GM21390 (cell line): ENCODE measurements around the gene PHAF1.
A peak's percentile ranks its signal among the peaks of the same experiment; 100 is the strongest.

Experiments used
- ATAC-seq: cut with Tn5 transposase; IDR thresholded peaks from one replicate; pipeline ENCODE4 v1.9.1; 2021; ENCODE audit not compliant: unreplicated experiment

PHAF1 gene

DNA sequence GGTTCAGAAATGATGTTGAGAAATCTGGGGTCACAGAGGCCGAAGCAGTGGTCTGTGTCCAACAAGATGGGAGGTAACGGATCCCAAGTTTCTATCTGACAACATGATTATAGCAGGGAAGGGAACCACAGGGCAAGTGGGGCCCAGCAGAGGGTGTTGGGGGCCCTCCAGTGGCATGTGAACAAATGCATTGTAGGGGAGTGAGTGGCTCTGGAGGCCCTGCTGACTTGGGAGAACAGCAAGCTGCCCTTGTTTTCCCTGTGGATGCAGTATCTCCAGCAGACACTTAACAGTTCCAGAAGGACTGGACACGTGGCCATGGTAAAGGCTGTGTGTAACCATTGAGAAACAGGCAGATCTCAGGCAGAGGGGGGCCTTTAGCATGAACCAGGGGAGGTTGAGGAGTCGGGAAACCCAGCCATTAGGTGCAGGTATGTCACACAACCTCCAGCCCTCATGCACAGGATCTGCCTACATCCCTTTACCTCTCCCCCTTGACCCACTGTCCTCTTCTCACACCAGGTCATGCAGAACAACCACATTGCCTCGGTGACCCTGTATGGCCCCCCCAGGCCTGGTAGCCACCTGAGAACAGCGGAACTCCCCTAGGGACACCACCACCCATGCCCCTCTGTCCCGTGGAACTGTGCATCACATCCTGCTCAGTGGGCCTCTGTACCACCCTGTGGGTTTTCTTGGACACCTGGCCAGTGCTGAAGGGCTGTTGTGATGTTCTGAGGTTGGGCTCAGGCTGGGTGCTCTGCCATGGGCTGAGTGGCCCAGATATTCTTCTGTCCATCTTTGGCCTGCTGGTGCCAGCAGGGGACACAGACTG lies 37.0 kb downstream of the PHAF1 start:
- no peak for ATAC-seq

DNA sequence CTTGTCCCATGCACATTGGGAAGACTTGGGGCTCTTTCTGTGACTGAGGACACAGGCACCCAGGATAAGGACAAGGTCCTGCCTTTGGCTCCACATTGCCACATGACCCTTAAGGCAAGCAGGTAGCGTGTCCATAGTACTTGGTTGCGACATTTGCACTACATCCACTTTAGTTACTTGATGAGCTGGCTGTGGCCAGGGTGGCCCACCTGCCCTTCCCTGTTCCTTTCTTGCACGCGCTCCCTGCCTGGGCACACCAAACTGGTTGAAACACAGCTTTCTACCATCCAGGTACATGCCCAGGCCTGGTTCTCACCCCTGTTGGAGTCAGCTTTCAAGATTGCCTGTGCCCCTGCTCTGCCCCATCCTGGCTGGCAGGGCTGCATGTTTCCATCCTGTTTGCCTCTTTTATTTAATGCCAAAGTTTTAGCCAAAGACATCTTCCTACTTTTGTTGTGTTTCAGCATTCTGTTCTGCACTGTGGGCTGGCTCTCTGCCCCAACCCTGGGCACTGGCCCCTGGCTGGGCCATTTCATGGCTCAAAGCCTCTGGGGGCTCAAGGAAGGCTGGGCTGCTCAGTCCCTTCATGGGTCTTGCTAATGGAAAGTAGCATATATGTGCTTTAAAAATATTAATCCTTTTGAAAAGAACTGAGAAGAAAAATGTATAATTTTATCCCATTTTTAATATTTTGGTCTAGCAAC lies 37.8 kb downstream of the PHAF1 start:
- no peak for ATAC-seq

DNA sequence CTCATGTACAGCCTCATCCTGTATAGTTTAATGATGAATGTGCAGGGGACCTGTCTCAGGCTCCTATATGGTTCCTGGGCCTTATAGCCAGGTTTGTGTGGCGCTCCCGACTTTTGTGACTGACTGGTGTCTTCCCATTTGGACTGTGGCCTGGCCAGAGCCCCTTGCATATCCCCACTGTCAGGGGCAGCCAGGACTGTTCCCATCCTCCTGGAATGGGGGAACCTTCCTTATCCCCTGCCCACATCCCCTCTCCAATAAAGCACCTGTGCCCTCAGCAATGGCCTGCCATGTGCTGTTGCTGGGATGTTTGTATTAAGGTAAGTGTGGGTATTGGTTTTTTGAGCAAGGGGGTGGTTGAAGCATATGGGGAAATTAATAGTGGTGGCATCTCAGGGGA lies 38.5 kb downstream of the PHAF1 start:
- ATAC-seq: no peak

DNA sequence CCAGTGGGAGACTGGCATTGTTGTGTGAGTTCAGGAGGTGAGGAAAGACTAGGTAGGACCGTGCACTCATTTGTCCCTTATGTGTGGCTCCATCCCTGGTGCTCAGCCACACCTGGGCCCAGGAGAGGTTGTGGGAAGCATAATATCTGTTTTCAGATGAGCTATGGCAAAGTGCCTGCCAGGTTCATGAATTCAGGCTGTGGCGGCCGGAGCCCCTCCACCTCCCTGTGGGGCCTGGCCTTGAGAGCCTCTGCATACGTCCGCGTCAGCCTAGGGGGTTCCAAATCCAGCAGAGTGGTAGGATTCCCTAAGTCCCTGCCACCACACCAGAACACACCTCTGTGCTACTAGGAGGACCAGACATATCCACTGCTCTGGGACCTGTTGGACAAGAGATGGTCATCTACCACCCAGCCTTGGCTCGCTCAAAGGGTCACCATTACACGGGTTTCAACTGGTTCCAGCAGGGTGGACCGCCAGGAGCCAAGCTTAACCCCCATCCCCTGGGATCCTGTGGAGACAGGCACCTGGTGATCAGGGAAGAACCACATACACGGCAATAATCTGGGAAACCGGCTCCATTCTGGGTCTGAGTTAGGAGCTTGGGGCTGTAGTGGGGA lies 39.0 kb downstream of the PHAF1 start:
- no peak for ATAC-seq

DNA sequence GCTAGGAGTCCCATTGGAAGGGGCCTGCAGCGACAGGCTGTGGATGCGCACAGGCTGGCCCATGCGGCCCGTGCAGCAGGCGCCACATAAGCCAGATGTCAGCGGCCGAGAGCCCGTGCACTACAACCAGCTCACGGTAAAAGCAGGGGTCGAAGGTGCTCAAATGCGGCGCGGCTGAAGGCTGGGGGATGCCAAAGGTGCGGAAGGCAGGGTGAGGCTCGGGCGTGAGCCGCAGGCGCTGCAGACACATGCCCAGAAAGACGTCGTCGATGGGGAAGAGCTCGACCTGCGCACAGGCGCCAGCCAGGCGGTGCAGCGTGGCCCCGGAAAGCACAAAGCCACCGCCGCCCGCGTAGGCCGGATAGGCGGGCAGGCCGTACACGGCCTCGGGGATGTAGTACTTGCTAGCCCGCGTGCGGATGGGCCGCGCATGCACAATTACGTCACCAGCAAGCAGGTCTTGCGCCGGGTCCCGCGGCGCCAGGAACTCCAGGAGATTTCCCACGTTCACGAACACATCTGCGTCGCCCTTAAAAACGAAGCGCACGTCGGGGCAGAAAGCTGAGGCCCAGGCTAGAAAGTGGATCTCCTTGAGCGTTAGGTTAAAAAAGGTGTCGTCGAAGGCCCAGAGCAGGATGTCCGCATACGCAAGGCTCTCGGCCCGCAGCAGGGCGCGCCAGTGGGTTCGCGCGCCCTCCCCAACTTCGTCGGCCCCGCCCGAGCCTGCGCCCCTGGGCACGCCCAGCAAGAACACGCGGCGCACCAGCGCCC lies 39.7 kb downstream of the PHAF1 start:
- ATAC-seq: no peak

DNA sequence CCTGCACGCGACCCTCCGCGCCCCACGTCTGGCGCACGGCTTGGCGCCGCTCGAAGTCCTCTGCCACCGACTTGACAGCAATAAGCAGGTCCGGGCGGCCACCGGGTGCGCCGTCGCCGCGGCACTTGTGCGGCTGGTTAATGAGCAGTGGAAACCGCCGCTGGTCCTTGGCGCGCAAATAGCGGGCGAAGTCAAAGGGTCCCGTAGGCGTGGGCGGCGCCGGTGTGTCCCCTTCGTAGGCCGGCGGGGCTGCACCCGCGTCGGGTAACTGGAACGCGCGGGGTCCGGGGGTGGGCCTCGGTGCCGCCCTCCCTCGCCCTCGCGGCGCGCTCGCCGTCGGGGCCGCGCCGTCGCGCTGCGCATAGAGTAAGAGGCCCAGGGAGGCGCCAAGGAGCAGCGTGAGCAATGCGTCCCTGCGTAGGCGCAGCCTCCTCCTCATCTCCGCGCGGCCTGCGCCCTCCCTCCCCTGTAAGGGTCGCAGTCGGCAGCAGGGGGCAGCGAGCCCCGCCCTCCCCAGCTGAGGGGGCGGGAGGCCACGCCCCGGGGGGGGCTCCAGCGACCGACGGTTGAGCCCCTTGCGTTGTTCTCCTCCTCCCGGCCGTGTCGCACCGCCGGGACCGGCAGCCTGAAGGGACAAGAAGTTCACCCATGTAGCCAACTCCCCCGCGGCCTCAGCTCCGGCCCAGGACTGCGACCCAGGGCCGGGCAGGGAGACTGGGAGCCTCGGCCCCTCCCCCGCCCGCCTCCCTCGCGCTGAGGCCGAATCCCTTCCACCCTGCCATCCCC lies 40.5 kb downstream of the PHAF1 start:
- ATAC-seq: peak; percentile 24

DNA sequence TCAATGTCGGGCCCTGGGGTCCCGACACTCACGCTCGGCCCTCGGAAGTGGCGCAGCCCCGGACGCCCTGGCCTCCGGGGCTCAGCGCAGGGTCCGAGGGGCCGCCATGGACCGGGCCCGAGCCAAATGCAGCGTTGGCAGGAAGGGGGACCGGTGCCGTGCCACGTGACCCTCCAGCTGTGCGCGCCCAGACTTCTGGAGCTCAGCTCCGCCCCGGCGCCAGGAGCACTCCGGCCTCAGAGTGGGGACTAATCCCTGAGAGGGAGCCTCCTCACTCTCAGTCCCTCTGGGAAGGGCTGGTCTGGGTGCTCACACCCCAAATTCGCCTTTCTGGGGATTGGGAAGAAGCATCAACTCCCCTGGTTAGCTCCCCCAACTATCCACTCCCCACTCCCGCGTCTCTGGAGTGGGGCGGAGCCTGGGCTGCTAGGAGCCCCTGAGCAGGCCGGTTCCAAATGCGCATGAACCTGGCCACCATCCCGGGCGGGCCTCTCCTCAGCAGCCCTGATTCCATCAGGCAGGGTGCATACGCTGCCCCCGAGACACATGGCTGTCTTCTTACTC lies 41.2 kb downstream of the PHAF1 start, which contains the start of gene B3GNT9:
TSS of gene B3GNT9 (minus strand) at position 166 of the 564 bp plus-strand sequence. CDS start 513 bp downstream, outside the sequence.
- peak; percentile 70 for ATAC-seq

DNA sequence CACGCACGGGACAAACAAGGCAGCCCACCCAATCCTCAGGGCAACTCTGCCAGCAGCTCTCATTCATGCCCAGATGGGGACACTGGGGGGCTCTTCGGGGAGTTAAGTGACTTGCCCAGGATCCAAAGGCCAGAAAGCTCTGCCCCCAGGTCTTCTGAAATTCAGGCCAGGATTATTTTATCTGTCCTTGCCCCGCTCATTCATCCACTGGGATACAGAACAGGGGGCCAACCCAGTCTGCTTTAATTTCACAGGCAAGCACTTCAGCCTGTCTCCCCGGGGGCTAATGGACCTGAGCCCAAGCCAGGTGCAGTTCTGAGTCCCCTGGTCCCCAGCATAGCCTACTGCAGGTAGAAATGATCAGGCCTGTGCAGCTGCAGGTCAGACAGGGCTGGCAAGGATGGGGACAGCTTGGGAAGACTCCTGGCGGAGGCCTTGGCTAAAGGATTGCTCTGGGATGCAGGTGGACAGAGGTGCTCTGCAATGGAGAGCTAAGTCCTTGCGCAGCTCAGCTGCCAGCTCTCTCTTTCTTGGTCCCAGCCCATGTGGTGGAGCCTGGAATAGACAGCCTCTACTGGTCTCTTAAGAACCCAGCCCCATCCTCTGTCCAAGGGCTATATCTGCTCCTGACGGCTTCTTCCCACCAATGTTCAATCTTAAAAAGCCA lies 41.8 kb downstream of the PHAF1 start:
- ATAC-seq: no peak

DNA sequence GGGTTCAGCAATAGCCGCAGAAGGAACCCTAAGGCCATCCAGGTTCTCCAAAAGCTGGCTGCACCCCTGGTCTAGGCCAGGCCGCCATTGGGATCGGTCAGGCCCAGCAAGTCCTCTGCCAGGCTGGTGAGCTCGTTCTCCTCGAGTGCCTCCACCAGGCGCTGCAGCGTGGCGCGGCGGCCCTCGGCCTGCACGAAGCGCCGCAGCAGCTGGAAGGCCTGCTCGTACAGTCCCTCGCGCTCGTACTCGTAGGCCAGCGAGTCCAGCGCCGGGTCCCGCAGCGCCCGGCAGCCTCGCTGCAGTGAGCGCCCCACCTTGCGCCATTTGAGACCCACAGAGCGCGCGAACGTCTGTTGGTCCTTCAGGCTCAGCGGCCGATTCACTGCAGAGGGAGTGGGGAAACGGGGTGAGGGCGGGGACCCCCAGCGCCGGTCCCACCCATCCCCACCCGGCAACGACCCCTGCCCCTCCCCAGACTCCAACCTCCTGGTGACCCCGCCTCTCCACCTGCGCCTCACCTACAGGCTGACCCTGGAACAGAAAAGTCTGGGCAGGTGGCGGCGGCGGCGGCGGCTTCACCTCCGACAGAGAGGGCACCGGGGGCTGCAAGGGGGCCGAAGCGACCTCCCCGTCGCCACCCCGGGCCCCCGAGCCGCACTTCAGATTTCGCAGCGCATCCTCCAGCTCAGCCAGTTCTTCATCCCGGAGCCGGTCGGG lies 45.0 kb downstream of the PHAF1 start:
- no peak for ATAC-seq

DNA sequence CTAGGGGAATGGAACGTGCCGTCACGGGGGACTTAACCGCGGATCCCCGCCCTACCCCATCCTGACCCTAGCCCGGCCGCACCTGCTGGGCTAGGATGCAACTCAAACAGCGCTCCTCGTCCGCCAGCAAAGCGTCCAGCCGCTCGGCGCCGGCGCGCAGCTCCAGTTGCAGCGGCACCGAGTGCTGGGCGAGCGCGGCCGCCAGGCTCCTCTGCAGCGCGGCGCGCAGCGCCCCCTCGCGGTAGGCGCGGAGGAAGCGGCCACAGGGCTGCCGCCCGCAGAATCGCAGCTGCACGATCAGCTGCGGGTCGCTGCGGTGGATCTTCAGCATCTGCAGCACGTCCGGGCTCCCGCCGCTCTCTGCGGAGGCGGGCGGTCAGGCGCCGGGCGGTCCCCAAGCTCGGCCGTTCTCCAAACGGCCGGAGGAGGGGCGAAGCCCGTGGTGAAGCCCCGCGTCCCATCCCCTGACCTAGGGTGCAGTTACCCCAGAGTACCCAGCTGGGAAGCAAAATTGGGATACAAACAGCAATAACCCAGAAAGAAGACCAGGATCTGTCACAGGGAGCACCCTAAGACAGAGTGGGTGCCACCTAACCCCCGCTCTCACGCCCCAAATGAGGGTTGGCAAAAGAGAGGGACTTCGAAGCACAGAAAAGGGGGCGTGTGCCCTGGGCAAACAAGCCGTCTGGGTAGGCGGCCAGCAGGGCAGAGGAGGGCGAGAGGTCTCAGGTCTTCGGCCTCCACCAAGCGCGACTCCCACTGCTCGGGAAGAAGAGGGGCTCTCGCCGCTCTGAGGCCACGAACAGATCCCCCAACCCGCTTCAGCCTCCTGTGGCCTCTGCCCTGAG lies 45.8 kb downstream of the PHAF1 start:
- ATAC-seq: no peak

DNA sequence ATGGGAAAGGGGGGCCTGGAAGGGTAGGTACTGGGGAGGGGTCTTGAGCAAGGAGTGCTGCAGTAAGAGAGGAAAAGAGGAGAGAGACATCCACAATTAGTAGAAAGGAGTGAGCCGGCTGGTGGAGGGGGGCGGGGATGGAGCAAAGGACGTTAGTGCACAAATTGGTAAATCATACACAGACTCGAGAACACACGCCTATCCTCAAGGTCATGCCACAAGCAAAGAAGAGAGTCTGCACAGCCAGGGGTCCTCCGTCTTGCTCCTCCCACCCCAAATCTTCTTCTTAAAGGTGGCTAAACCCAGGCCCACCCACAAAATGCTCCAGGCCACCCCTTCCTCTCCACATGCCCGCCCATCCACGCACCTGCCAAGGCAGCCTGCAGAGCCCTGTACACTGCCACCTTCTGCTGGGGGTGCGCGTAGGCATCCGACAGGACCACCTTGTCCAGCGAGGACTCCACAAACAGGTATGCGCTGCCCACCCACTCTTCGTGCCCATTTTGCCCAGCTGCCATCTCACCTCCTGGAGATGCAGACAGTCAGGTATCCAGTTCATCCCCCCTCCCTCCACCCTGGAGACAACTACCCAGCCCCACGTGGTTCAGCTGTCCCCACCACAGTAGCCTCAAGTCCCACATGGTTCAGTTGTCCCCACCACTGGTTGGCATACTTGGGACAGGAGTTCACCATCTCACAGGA lies 46.6 kb downstream of the PHAF1 start:
- ATAC-seq: no peak

DNA sequence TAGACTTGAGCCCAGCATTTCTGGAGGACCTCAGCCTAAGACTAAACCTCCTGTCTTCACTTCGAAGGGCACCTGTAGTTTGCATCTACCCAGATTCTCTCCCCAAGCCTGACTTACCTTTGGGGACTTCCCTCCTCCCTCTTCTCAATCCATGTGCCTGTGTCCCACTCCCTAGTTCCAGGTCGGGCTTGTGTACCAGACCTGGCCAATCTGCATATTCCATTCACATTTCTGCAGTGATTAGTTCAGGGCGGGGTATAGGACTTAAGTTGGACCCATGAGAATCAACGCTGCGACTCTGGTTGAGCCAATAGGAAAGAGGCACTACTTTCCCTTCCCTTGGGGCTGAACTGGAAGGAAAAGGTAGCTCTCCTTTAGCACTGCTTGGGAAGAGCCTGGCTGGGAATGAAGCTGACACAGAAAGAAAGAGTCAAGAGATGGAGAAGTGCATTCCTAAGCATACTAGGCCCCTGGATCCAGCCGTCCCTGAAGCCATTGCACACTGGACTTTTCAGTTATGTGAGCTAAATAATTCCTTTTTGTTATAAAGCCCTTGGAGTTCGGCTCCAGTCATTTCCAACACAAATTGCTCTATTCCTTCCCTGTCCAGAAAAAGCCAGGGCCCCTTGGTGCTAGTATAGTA lies 47.5 kb downstream of the PHAF1 start:
- ATAC-seq: no peak

DNA sequence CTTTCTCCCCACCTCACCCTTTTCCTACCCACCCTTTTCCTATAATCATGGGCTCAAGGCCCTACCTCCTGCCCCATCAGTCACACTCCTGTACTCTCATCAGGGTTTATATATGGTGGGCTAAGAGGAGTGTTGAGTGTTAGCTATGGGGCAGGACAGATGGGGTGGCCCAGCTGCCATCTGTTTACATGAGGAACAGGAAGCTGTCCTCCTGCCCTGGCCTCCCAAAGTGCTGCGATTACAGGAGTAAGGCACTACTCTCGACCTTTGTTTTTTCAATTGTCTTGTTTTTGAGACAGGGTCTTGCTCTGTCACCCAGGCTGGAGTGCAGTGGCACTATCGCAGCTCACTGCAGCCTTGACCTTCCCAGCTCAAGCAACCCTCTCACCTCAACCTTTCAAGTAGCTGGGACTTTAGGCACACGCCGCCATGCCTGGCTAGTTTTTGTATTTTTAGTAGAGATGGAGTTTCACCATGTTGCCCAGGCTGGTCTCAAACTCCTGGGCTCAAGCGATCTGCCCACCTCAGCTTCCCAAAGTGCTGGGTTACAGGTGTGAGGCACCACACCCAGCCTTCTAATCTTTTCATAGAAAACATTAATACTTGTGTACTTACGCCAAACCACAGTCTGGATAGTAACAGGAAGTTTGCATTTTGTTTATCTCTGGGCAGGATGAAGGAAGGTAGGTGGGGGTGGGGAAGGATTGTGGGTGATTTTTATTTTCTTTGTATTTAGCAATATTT lies 48.3 kb downstream of the PHAF1 start:
- ATAC-seq: no peak

DNA sequence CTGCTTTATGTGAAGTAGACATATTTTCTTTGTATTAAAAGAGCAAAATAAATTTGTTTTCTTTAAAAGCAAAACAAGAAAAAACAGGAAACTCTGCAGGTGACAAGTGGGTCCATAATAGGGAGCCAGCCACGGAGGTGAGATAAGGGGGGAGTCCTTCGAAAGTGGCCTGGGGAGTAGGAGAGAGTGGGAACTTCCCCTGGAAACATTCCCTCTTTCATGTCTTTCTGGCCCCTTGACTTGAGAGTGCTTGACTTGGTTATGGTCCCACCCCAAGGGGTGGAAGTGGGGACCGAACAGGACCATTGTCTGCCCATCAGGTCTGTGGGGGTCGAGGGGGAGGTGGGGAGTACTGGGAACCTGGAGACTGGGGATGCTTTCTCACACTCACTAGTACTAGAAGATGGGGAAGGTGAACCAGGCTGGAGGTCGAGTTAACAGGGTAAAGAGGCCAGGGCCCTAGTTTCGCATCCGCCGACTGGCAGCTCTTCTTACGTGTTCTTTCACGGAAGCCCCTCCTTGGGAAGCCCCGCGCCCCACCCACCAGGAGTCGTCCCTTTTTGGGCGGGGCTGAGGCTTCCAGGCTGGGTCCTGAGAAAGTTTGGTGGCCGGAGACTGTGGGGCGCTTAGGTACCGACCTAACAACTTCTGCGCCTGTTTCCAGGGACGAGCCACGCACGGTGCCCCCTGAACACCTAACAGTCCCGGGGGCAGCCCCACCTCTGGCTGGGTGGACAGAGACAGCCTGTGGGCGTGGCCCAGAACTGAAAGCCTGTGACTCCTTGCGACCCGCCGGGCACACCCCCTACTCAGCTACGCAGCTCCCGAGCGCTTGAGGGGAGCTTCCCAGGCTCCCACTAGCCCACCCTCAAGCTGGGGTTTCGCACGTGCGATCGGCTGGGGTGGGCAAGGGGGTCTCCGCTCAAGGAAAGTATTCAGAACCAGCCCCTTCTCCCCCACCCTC lies 49.2 kb downstream of the PHAF1 start:
- peak; percentile 34 for ATAC-seq

DNA sequence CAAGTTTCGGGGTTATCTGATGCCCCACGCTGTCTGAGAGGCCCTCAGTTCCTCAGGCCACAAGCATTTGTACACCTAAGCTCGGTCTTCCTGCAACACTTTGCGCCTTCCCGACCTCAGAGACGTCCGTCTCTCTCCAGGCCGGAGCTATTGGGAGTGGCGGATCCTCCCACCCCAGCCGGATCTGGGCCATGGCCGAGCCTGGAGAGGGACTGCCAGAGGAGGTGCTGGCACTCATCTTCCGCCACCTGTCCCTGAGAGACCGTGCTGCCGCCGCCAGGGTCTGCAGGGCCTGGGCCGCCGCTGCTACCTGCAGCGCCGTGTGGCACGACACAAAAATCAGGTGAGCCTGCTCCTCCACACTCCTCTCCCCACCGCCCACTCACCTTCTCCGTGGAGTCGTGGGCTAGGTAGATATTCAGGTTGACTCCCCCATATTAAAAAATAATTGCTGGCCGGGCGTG lies 51.9 kb downstream of the PHAF1 start:
- ATAC-seq: no peak
